Measurements from ENCODE around the gene TMEM178B.

DNA sequence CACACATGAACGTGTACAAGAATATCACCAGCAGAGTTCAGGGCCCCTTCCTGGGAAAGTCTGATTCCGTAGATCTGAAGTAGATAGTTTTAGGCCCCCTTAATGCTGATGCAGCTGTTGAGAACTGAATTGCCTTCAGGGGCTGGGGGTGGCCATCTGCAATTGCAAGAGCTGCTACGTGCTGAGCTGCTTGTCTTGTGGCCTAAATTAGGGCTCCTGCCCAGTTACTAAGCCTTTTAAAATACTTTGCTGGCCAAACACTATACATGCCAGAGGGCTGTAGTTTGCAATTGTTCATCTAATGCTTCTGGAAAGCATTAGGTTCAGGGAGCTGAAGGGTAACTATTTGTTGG, 71.7 kb downstream of the TMEM178B start:
- TF ChIP-seq CTCF (IDR thresholded peaks at IDR 0.05) (no peak), POLR2A (IDR thresholded peaks at IDR 0.05) (no peak)

Measured in ovary (tissue), 3 donors.